Epithelial cell of proximal tubule (primary cell): ENCODE data around the gene TBC1D4. TPM values are rescaled to one million over a fixed set of nuclear protein-coding genes. Genes with fewer than 3 reads are reported as not detected.

Experiments used
- DNase-seq: peaks from one replicate; pipeline ENCODE4 v3.0.0-alpha.2; 2011; ENCODE audit warnings: low read depth
- H3K4me3 ChIP-seq: 2 replicates; pipeline ENCODE4 v1.5.1; 2011; ENCODE audit warnings: low read depth, mild to moderate bottlenecking, low read length
- CTCF ChIP-seq: conservative IDR thresholded peaks from 2 replicates; pipeline ENCODE4 v1.5.1; 2012; ENCODE audit warnings: low read depth, mild to moderate bottlenecking, low read length
- total RNA-seq: library from RNA; depleted of rRNA; stranded (reverse); fragments of >200 nt; gene quantifications from 2 replicates; pipeline ENCODE4 v1.2.3, GENCODE V29; 2015

The TBC1D4 gene
- total RNA-seq, 1 donor from 2014 or later = 20.9 TPM

DNA sequence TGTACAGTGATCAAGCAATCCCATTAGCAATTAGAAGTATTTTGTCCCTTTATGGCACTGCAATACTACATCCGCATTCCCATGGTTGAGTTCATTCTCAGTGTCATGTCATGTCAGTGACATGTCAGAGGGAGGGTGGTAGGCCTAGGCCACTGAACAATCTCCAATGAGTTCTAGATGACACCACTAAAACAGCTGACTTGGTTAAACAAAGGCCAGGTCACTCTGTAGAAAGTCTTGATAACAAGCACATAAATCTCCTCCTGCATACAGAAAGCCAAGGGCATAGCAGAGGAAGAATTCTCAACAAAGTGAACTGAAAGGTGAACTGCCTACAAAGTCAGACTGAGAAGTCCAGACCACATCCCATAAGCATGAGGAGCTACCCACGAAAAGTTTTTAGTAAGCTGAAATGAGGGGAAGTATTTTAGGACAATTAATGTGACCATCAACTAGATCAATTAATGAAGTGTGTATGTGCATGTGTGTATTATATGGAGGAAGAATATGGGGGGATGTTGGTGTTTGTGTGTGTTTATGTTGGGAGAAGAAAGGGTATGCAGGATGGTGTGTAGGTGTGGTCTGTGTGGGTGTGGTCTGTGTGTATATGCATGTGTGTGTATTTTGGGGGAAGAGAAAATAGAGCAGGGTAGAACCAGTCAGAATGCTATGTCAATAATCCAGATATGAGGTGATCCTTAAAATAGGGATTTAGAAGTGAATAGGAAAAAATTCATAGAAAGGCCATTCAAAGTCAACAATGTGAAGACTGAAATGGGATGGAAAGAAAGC, 67.7 kb downstream of the TBC1D4 start:
- H3K4me3 ChIP-seq = no peak overlapping the region
- TF ChIP-seq CTCF = no peak
- DNase-seq = no peak

DNA sequence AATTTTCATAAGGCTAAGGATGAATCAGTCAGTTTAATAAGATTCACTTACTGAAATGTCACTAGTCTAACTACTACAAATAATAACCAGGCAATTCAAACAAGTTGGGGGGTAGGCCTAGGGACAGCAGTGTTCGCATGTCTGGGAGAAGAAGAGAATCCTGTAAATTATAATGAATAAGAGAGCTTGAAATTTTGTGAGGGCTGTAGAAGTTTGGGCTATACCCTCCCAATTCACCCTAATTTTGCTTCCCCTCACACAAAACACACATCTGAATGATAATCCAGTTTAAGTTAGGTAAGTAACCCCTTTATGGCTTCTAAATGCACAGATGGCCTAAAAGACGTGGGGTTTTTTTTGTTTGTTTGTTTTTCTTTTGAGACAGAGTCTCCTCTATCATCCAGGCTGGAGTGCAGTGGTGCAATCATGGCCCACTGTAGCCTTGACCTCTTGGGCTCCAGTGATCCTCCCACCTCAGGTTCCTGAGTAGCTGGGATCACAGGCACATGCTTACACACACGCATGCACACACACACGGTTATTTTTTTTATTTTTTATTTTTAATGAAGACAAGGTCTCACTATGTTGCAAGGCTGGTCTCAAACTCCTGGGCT, 69.9 kb downstream of the TBC1D4 start:
- H3K4me3 ChIP-seq = no peak overlapping the region
- TF ChIP-seq CTCF = no peak
- no peak for DNase-seq

DNA sequence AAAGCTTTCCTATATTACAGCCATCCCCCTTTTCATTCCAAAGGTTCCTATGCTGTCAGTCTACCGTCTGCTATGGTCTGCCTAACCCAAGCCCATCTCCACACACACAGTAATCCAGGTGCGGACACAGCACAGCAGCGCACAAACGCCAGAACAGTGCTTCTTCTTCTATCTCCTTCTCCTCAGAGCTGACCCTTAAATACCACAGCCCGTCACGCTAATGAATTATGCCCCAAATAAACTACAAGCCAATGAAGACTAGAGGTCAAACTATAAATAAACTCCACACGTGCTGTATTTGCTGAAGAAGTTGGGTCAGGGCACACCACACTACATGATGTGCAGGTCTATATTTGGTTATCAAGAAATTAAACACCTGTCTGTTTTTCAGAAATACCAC, 71.8 kb downstream of the TBC1D4 start:
- no peak for TF ChIP-seq CTCF
- no peak for DNase-seq

DNA sequence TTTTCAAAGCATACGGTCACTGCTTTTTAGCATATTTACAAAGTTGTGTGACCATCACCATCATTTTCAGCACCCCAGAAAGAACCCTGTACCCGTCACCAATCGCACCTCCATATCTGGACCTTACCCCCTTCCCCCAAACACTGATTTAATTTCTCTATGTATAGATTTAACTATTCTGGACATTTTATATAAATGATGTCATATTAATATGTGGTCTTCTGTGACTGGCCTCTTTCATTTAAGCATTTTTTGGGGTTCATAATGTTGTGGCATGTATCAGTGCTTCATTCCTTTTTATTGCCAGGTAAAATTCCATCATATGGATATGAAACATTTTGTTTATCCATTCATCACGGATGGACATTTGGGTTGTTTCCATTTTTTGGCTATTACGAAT, 74.0 kb downstream of the TBC1D4 start:
- no peak for DNase-seq
- TF ChIP-seq CTCF = no peak
- H3K4me3 ChIP-seq = no peak overlapping the region

More for the DNA sequence above, 71.8 kb downstream of the TBC1D4 start:
- H3K4me3 ChIP-seq = no peak overlapping the region

GRCh38 chr13:75407473-75407872, 74.5 kb downstream of the TBC1D4 start:
- no peak overlapping the region for H3K4me3 ChIP-seq
- no peak for TF ChIP-seq CTCF
- DNase-seq = no peak

- DNase-seq = no peak
- no peak for TF ChIP-seq CTCF
- no peak overlapping the region for H3K4me3 ChIP-seq
These were observed 75.8 kb downstream of the TBC1D4 start for GRCh38 chr13:75405976-75406703.
